Mesothelial cell of epicardium (in vitro differentiated cells): ENCODE measurements around the gene TVP23A. TPM values are rescaled to one million over a fixed set of nuclear protein-coding genes. Genes with fewer than 3 reads are reported as not detected.

Experiments
- DNase-seq, 2 experiments: peaks; one replicate each; pipeline ENCODE4 v3.0.0; 2021; ENCODE audit warnings: low spot score in 2 of 2; ENCODE audit not compliant: unreplicated experiment in 2 of 2
- H3K27ac Mint-ChIP-seq: 2 replicates; pipeline ENCODE4 v1.8.0; 2021; ENCODE audit warnings: mixed read lengths
- H3K27me3 Mint-ChIP-seq: 2 replicates; pipeline ENCODE4 v1.8.0; 2021; ENCODE audit warnings: low read depth, mixed read lengths
- H3K36me3 Mint-ChIP-seq: 2 replicates; pipeline ENCODE4 v1.8.0; 2021; ENCODE audit warnings: mixed read lengths
- H3K4me1 Mint-ChIP-seq: 2 replicates; pipeline ENCODE4 v1.8.0; 2021; ENCODE audit warnings: mixed read lengths
- H3K4me3 Mint-ChIP-seq: 2 replicates; pipeline ENCODE4 v1.8.0; 2021; ENCODE audit warnings: mild to moderate bottlenecking, moderate library complexity, mixed read lengths
- H3K9me3 Mint-ChIP-seq: 2 replicates; pipeline ENCODE4 v1.8.0; 2021; ENCODE audit warnings: mixed read lengths
- CTCF ChIP-seq: fragments of 200-600 bp; sonication (generic); IDR thresholded peaks from one replicate; pipeline ENCODE4 v1.5.0; 2021; ENCODE audit warnings: antibody characterized with exemption; ENCODE audit not compliant: unreplicated experiment
- total RNA-seq: library from RNA; stranded (reverse); gene quantifications from 3 replicates; pipeline ENCODE4 v1.2.1, GENCODE V29; 2021

TVP23A gene
- total RNA-seq, 1 donor from 2014 or later = 9.5 TPM

- Mint-ChIP-seq H3K27ac (no peak overlapping the region), H3K36me3 (peaks cover 23% of the 10 kb centered on the region), H3K27me3 (no peaks in the 10 kb centered on the region), H3K4me1 (no peaks in the 10 kb centered on the region), H3K4me3 (no peak overlapping the region), H3K9me3 (no peaks in the 10 kb centered on the region)
- no peak for DNase-seq
- no peak for TF ChIP-seq CTCF
These were observed 49.2 kb downstream of the TVP23A start for GRCh38 chr16:10769381-10769780.

- no peak for TF ChIP-seq CTCF
- H3K4me3 Mint-ChIP-seq = no peak overlapping the region
- H3K9me3 Mint-ChIP-seq = no peaks in the 10 kb centered on the region
- DNase-seq = no peak
- no peaks in the 10 kb centered on the region for H3K4me1 Mint-ChIP-seq
- no peak overlapping the region for H3K27ac Mint-ChIP-seq
- H3K36me3 Mint-ChIP-seq = peaks cover 42% of the 10 kb centered on the region
- H3K27me3 Mint-ChIP-seq = no peaks in the 10 kb centered on the region
These were observed 51.5 kb downstream of the TVP23A start for GRCh38 chr16:10767127-10767526.

GRCh38 chr16:10765772-10766171 lies 52.8 kb downstream of the TVP23A start:
- H3K9me3 Mint-ChIP-seq = no peaks in the 10 kb centered on the region
- peaks cover 49% of the 10 kb centered on the region for H3K36me3 Mint-ChIP-seq
- no peak overlapping the region for H3K27ac Mint-ChIP-seq
- DNase-seq = no peak
- TF ChIP-seq CTCF = no peak
- H3K4me3 Mint-ChIP-seq = no peak overlapping the region
- H3K4me1 Mint-ChIP-seq = no peaks in the 10 kb centered on the region
- H3K27me3 Mint-ChIP-seq = no peaks in the 10 kb centered on the region

GRCh38 chr16:10763456-10763855 lies 55.1 kb downstream of the TVP23A start:
- no peaks in the 10 kb centered on the region for H3K27me3 Mint-ChIP-seq
- no peaks in the 10 kb centered on the region for H3K4me1 Mint-ChIP-seq
- no peak overlapping the region for H3K27ac Mint-ChIP-seq
- H3K4me3 Mint-ChIP-seq = no peak overlapping the region
- H3K36me3 Mint-ChIP-seq = peaks cover 62% of the 10 kb centered on the region
- DNase-seq = no peak
- H3K9me3 Mint-ChIP-seq = no peaks in the 10 kb centered on the region
- TF ChIP-seq CTCF = no peak

GRCh38 chr16:10762336-10763016 lies 56.1 kb downstream of the TVP23A start:
- Mint-ChIP-seq H3K4me1 (no peaks in the 10 kb centered on the region), H3K27me3 (no peaks in the 10 kb centered on the region), H3K9me3 (no peaks in the 10 kb centered on the region), H3K4me3 (no peak overlapping the region), H3K27ac (no peak overlapping the region), H3K36me3 (peaks cover 63% of the 10 kb centered on the region)
- TF ChIP-seq CTCF = no peak
- DNase-seq = no peak
